Activated CD4-positive, alpha-beta T cell treated with anti-CD3 and anti-CD28 coated beads, Interleukin-2, amount 50 U/mL, for 4 hours (primary cell): Measurements from ENCODE around the gene VPS37D.
"Not testable (repeated sequence)": the region's sequence is repeated elsewhere in the genome, so short reads cannot be mapped to it uniquely, and the experiment has no call there.

Experiments used
- DNase-seq, 2 experiments: peaks; one replicate each; pipeline ENCODE4 v3.0.0-alpha.2; 2020

Gene VPS37D

GRCh38 chr7:73706126-73707044 is 38.8 kb downstream of the VPS37D start:
- no peak for DNase-seq

GRCh38 chr7:73707045-73707631 is 39.5 kb downstream of the VPS37D start:
- DNase-seq, result no peak

DNA sequence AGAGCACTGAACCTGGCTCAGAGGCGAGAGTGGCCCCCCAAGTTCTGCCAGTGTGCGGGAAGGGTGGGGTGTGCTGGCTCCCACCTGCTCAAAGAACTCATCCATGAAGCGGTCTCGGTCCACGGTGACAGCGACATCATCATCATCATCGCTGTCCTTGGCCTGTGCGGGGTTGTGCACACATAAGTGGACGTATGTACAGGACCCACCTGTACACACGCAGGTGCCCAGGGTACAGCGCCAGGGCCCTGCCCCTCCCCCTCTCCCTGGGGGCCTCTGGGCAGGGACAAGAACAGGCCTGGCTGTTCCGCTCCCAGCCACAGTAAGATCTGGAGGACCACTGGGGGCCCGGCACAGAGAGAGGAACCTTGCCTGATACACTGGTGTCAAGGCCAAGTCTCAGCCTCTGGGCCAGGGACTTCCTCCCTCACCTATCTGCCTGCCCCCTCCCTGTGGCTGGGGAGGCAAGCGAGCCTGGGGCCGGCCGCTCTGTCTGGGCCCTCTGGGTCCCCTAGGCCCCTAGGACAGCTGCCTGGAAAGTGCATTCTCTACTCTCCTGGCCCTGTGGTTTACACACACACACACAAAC is 41.4 kb downstream of the VPS37D start:
- DNase-seq, result no peak

DNA sequence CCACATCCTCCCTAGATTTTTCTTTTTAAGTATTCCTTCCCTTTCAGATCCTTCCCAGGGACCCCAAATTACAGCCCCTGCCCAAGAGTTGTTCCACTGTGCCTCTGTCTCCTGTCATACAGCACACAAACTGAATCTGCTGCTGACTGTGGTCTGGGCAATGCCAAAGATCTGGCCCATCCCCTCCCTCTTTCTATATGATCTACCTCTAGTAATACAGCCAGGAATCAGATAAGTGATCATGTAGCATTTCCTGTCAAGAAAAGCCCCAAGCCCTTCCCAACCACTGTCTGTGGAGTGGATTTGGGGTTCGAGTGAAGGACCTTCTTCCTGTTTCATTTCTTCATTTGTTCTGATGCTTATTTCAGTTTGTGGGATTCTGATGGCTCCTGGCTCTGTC is 45.1 kb downstream of the VPS37D start:
- no peak for DNase-seq

DNA sequence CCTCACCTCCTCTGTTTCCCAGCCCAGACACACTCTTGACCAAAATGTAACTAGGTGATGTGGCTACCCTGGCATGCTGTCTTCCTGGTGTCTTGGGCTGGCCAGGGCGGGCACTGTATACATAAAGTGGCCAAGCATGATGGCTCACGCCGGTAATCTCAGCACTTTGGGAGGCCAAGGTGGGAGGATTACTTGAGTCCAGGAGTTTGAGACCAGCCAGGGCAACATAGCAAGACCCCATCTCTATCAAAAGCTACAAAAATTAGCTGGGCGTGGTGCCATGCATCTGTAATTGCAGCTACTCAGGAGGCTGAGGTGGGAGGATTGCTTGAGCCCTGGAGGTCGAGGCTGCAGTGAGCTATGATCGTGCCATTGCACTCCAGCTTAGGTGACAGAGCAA is 45.7 kb downstream of the VPS37D start:
- not testable (repeated sequence) for DNase-seq

GRCh38 chr7:73715648-73716317 is 48.2 kb downstream of the VPS37D start:
- DNase-seq, result peak in 1 of 2 experiments; percentile 36

DNA sequence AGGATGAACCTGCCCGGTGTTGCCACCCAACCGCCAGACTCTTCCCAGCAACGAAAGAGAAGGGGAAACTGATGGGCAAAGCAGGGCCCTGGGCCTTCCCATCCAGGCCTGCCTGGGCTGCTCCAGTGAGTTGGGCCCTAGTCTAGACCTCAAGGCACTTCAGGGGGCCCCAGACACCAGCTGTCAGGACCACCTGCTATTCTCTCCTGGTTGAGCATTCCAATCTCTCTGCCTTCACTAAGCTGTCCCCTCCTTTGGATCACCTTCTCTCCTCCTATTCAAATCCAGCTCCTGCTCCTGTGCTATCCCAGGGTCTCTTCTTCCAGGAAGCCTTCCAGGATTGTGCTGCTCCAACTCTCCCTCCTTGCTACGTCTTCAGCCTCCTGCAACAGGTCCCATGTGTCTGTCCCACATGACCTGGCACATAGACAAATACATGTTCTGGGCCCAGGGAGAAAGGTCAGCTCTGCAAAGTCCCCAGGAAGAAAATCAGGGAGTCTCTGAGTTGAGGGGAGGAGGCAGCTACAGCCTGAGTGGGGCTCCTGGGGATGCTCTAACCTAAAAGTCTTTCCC is 48.8 kb downstream of the VPS37D start:
- no peak for DNase-seq

- no peak for DNase-seq
Observed at GRCh38 chr7:73717025-73717807, 49.6 kb downstream of the VPS37D start.

- DNase-seq, result peak; percentile 69 to 74
Observed at GRCh38 chr7:73717991-73718405, 50.4 kb downstream of the VPS37D start.

DNA sequence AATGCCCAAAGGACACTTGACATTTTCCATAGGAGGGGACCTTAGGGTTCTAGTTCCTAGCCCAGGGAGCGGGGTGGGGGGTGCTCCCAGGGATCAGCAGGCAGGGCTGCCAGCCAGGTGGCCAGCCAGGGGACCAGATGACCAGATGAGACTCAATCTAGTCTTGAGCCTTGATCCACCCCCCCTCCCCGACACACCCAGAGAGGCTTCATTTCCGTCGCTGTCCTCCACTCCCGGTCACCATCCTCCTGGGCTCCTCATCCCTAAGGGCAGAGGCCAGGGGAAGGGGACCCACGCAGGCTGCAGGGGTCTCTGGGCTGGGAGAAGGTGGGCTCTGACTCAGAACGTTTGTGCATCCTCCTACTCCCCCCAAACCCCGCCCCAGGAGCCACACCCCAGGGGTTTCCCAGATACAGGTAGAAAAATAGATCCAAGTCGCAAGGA is 50.8 kb downstream of the VPS37D start:
- peak in 1 of 2 experiments; percentile 31 for DNase-seq

- DNase-seq, result peak; percentile 54 to 55
Observed at GRCh38 chr7:73718905-73719805, 51.5 kb downstream of the VPS37D start, which contains the start of gene STX1A. STX1A (minus strand) TSS chr7:73719669; CDS start chr7:73719631, 38 bp downstream.

- DNase-seq, result no peak
Observed at GRCh38 chr7:73719806-73720169, 52.2 kb downstream of the VPS37D start.

DNA sequence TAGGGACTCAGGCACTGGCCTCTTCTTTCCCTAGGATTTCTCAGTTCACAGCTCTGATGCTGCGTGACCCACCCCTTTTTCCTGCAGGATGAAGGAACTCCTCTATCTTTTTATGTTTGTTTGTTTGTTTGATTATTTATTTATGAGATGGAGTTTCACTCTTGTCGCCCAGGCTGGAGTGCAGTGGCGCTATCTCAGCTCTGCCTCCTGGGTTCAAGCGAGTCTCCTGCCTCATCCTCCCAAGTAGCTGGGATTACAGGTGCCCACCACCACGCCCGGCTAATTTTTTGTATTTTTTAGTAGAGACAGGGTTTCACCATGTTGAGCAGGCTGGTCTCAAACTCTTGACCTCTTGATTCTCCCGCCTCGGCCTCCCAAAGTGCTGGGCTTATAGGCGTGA is 52.8 kb downstream of the VPS37D start:
- not testable (repeated sequence) for DNase-seq

GRCh38 chr7:73721377-73721817 is 53.8 kb downstream of the VPS37D start:
- DNase-seq, result no peak
